GM23338 (cell line): Measurements from ENCODE around the gene FAM149B1. TPM values are rescaled to one million over a fixed set of nuclear protein-coding genes. Genes with fewer than 3 reads are reported as not detected.

Source experiments
- ATAC-seq: fragments of 200-7000 bp; cut with Tn5 transposase; 3 replicates; pipeline ENCODE4 v1.9.1; 2020
- DNase-seq: peaks from one replicate; pipeline ENCODE4 v3.0.0-alpha.2; 2015; ENCODE audit warnings: low spot score
- H2AFZ ChIP-seq: fragments of 200-600 bp; sonication (generic); 2 replicates; pipeline ENCODE4 v1.8.0; 2016; ENCODE audit warnings: antibody characterized with exemption, mild to moderate bottlenecking, moderate library complexity
- H3F3A ChIP-seq: fragments of 200-600 bp; sonication (generic); replicated peaks from 2 replicates; pipeline ENCODE4 v1.8.0; 2017; ENCODE audit warnings: antibody characterized with exemption, mixed run types, low read depth
- H3K27ac ChIP-seq: fragments of 200-600 bp; sonication (generic); 2 replicates; pipeline ENCODE4 v1.6.1; 2016; ENCODE audit warnings: low read depth
- H3K27me3 ChIP-seq: fragments of 200-600 bp; sonication (generic); 2 replicates; pipeline ENCODE4 v1.8.0; 2016; ENCODE audit warnings: mild to moderate bottlenecking, mixed run types, moderate library complexity; ENCODE audit not compliant: insufficient read depth
- H3K36me3 ChIP-seq: fragments of 200-600 bp; sonication (generic); 2 replicates; pipeline ENCODE4 v1.8.0; 2016; ENCODE audit warnings: mild to moderate bottlenecking; ENCODE audit not compliant: insufficient read depth
- H3K4me1 ChIP-seq: fragments of 200-600 bp; sonication (generic); 2 replicates; pipeline ENCODE4 v1.8.0; 2016; ENCODE audit warnings: mild to moderate bottlenecking, moderate library complexity; ENCODE audit not compliant: insufficient read depth
- H3K4me2 ChIP-seq: fragments of 200-600 bp; sonication (generic); 2 replicates; pipeline ENCODE4 v1.7.1; 2017; ENCODE audit warnings: mixed run types
- H3K4me3 ChIP-seq: fragments of 200-600 bp; sonication (generic); 2 replicates; pipeline ENCODE4 v1.6.1; 2016; ENCODE audit warnings: mixed run types
- H3K79me2 ChIP-seq: fragments of 200-600 bp; sonication (generic); replicated peaks from 2 replicates; pipeline ENCODE4 v1.8.0; 2017; ENCODE audit warnings: mild to moderate bottlenecking; ENCODE audit not compliant: insufficient read depth
- H3K9me2 ChIP-seq: fragments of 200-600 bp; sonication (generic); 2 replicates; pipeline ENCODE4 v1.8.0; 2017; ENCODE audit not compliant: insufficient read depth
- H4K20me1 ChIP-seq: fragments of 200-600 bp; sonication (generic); replicated peaks from 2 replicates; pipeline ENCODE4 v1.8.0; 2017; ENCODE audit warnings: mild to moderate bottlenecking; ENCODE audit not compliant: insufficient read depth
- H3K27ac Mint-ChIP-seq: 2 replicates; pipeline ENCODE4 v1.8.0; 2020; ENCODE audit warnings: inconsistent platforms, mild to moderate bottlenecking, moderate library complexity, mixed read lengths
- H3K27me3 Mint-ChIP-seq: 3 replicates; pipeline ENCODE4 v1.8.0; 2022; ENCODE audit warnings: low read depth, mild to moderate bottlenecking, moderate library complexity, mixed read lengths, inconsistent platforms; ENCODE audit not compliant: insufficient read depth, poor library complexity
- H3K36me3 Mint-ChIP-seq: 3 replicates; pipeline ENCODE4 v1.8.0; 2021; ENCODE audit warnings: low read depth, mild to moderate bottlenecking, inconsistent platforms, moderate library complexity, mixed read lengths
- H3K4me1 Mint-ChIP-seq: 3 replicates; pipeline ENCODE4 v1.8.0; 2020; ENCODE audit warnings: mild to moderate bottlenecking, inconsistent platforms, mixed read lengths
- H3K4me3 Mint-ChIP-seq: 3 replicates; pipeline ENCODE4 v1.8.0; 2021; ENCODE audit warnings: moderate library complexity, mild to moderate bottlenecking, inconsistent platforms, mixed read lengths
- H3K9me3 Mint-ChIP-seq: 3 replicates; pipeline ENCODE4 v1.8.0; 2020; ENCODE audit warnings: moderate library complexity, mild to moderate bottlenecking, inconsistent platforms, mixed read lengths
- CREB1 ChIP-seq: fragments of 250-450 bp; sonication (Bioruptor Pico); IDR thresholded peaks from 2 replicates; pipeline ENCODE4 v1.5.0; 2020; ENCODE audit warnings: low read depth, mild to moderate bottlenecking, moderate library complexity
- CTCF ChIP-seq, 2 experiments: fragments of 200-600 bp in 1 of 2; sonication (generic) in 1 of 2; conservative IDR thresholded peaks; 2 replicates each; pipeline versions ENCODE4 v1.5.1 to v1.6.1; 2016 to 2017; ENCODE audit warnings: antibody characterized with exemption in 2 of 2, low read depth in 2 of 2, mild to moderate bottlenecking in 2 of 2, moderate library complexity in 1 of 2
- ETS1 ChIP-seq: IDR thresholded peaks from 2 replicates; pipeline ENCODE4 v1.6.1; 2016; ENCODE audit warnings: antibody characterized with exemption
- EZH2 ChIP-seq: fragments of 200-600 bp; sonication (generic); IDR thresholded peaks from one replicate; pipeline ENCODE4 v1.8.0; 2017; ENCODE audit warnings: antibody characterized with exemption, mild to moderate bottlenecking, low read depth; ENCODE audit not compliant: unreplicated experiment
- POLR2AphosphoS5 ChIP-seq: IDR thresholded peaks from 2 replicates; pipeline ENCODE4 v1.6.1; 2016; ENCODE audit warnings: antibody characterized with exemption, low read depth
- REST ChIP-seq: IDR thresholded peaks from one replicate; pipeline ENCODE4 v1.6.1; 2018; ENCODE audit warnings: antibody characterized with exemption; ENCODE audit not compliant: unreplicated experiment
- ZNF114 ChIP-seq: fragments of 250-450 bp; sonication (Bioruptor Pico); IDR thresholded peaks from 2 replicates; pipeline ENCODE4 v1.5.0; 2020; ENCODE audit warnings: mild to moderate bottlenecking, moderate library complexity
- ZNF331 ChIP-seq: fragments of 250-450 bp; sonication (Bioruptor Pico); IDR thresholded peaks from 2 replicates; pipeline ENCODE4 v1.5.0; 2020; ENCODE audit warnings: low read depth, mild to moderate bottlenecking, moderate library complexity
- polyA plus RNA-seq: library from polyadenylated mRNA; unstranded; fragments of >200 nt; fragmentation: Nextera tagmentation; extraction: Ambion mirVana; gene quantifications from 2 replicates; pipeline ENCODE4 v1.2.1, GENCODE V29; 2016
- total RNA-seq: library from RNA; depleted of rRNA; stranded (reverse); fragments of >200 nt; shearing (Covaris generic); gene quantifications from 2 replicates; pipeline ENCODE4 v1.2.3, GENCODE V29; 2014
- TF ChIP-seq, protein P1 (sequence below): fragments of 250-450 bp; sonication (Bioruptor Pico); IDR thresholded peaks from 2 replicates; pipeline ENCODE4 v1.5.0; 2020; ENCODE audit warnings: mild to moderate bottlenecking, moderate library complexity

The FAM149B1 gene
- total and polyA plus RNA-seq, 2 experiments from 2014 or later, result 11.2 to 19.3 TPM

DNA sequence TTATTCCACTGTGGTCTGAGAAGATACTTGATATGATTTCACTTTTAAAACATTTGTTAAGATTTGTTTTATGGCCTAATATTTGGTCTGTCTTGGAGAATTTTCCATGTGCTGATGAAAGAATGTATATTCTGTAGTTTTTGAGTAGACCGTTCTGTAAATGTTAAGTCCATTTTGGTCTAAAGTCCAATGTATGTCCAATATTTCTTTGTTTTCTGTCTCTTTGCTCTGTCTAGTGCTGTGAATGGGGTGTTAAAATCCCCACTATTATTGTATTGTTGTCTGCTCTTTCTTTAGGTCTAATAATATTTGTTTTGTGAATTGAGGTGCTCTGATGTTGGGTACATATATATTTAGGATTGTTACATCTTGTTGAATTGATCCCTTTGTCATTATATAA lies 47.8 kb downstream of the FAM149B1 start (continued):
- no peak for TF ChIP-seq REST
- no peak for TF ChIP-seq CREB1 (CRISPR knock-in tag)
- no peak for TF ChIP-seq ZNF114
- no peak for TF ChIP-seq CTCF (conservative IDR thresholded peaks at IDR 0.05; ENCODE audit: low read depth in 2 of 2)

GRCh38 chr10:73217628-73218027 lies 49.7 kb downstream of the FAM149B1 start:
- Histone ChIP-seq H3K79me2 (no peaks in the 10 kb centered on the region), H3K9me2 (no peaks in the 10 kb centered on the region), H2AFZ (no peak overlapping the region), H4K20me1 (no peaks in the 10 kb centered on the region), H3K4me3 (no peak overlapping the region), H3F3A (no peaks in the 10 kb centered on the region), H3K27ac (no peak overlapping the region), H3K27me3 (no peaks in the 10 kb centered on the region), H3K36me3 (no peaks in the 10 kb centered on the region), H3K4me1 (no peaks in the 10 kb centered on the region), H3K4me2 (no peak overlapping the region)
- Mint-ChIP-seq H3K36me3 (peaks cover 3% of the 10 kb centered on the region; the same call in 2 of the 3 replicates), H3K4me1 (no peaks in the 10 kb centered on the region), H3K4me3 (no peak overlapping the region), H3K9me3 (no peaks in the 10 kb centered on the region), H3K27me3 (peaks cover 3% of the 10 kb centered on the region), H3K27ac (no peak overlapping the region)
- ATAC-seq, result no peak
- no peak for DNase-seq
- TF ChIP-seq REST (no peak), EZH2 (no peak), ZNF331 (CRISPR knock-in tag) (no peak), ETS1 (no peak), POLR2AphosphoS5 (no peak)
- TF ChIP-seq, protein P1, sequence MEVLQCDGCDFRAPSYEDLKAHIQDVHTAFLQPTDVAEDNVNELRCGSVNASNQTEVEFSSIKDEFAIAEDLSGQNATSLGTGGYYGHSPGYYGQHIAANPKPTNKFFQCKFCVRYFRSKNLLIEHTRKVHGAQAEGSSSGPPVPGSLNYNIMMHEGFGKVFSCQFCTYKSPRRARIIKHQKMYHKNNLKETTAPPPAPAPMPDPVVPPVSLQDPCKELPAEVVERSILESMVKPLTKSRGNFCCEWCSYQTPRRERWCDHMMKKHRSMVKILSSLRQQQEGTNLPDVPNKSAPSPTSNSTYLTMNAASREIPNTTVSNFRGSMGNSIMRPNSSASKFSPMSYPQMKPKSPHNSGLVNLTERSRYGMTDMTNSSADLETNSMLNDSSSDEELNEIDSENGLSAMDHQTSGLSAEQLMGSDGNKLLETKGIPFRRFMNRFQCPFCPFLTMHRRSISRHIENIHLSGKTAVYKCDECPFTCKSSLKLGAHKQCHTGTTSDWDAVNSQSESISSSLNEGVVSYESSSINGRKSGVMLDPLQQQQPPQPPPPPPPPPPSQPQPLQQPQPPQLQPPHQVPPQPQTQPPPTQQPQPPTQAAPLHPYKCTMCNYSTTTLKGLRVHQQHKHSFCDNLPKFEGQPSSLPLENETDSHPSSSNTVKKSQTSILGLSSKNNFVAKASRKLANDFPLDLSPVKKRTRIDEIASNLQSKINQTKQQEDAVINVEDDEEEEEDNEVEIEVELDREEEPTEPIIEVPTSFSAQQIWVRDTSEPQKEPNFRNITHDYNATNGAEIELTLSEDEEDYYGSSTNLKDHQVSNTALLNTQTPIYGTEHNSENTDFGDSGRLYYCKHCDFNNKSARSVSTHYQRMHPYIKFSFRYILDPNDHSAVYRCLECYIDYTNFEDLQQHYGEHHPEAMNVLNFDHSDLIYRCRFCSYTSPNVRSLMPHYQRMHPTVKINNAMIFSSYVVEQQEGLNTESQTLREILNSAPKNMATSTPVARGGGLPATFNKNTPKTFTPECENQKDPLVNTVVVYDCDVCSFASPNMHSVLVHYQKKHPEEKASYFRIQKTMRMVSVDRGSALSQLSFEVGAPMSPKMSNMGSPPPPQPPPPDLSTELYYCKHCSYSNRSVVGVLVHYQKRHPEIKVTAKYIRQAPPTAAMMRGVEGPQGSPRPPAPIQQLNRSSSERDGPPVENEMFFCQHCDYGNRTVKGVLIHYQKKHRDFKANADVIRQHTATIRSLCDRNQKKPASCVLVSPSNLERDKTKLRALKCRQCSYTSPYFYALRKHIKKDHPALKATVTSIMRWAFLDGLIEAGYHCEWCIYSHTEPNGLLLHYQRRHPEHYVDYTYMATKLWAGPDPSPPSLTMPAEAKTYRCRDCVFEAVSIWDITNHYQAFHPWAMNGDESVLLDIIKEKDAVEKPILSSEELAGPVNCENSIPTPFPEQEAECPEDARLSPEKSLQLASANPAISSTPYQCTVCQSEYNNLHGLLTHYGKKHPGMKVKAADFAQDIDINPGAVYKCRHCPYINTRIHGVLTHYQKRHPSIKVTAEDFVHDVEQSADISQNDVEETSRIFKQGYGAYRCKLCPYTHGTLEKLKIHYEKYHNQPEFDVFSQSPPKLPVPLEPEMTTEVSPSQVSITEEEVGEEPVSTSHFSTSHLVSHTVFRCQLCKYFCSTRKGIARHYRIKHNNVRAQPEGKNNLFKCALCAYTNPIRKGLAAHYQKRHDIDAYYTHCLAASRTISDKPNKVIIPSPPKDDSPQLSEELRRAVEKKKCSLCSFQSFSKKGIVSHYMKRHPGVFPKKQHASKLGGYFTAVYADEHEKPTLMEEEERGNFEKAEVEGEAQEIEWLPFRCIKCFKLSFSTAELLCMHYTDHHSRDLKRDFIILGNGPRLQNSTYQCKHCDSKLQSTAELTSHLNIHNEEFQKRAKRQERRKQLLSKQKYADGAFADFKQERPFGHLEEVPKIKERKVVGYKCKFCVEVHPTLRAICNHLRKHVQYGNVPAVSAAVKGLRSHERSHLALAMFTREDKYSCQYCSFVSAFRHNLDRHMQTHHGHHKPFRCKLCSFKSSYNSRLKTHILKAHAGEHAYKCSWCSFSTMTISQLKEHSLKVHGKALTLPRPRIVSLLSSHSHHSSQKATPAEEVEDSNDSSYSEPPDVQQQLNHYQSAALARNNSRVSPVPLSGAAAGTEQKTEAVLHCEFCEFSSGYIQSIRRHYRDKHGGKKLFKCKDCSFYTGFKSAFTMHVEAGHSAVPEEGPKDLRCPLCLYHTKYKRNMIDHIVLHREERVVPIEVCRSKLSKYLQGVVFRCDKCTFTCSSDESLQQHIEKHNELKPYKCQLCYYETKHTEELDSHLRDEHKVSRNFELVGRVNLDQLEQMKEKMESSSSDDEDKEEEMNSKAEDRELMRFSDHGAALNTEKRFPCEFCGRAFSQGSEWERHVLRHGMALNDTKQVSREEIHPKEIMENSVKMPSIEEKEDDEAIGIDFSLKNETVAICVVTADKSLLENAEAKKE (CRISPR knock-in tag), result no peak
